MM.1S (cell line): ENCODE measurements around the gene PTPRF.

Experiments used
- DNase-seq: peaks from one replicate; pipeline ENCODE4 v3.0.0-alpha.2; 2015
- H2AFZ ChIP-seq: fragments of 300-600 bp; sonication (generic); 2 replicates; pipeline ENCODE4 v1.6.0; 2016; ENCODE audit warnings: antibody characterized with exemption, low read length
- H3F3A ChIP-seq: fragments of 300-600 bp; sonication (generic); 2 replicates; pipeline ENCODE4 v1.6.1; 2016; ENCODE audit warnings: mild to moderate bottlenecking, antibody characterized with exemption, low read length, moderate library complexity, mixed read lengths; ENCODE audit not compliant: insufficient read depth
- H3K27ac ChIP-seq: fragments of 300-600 bp; sonication (generic); 2 replicates; pipeline ENCODE4 v1.5.1; 2016; ENCODE audit warnings: mild to moderate bottlenecking, low read length
- H3K27me3 ChIP-seq: fragments of 300-600 bp; sonication (generic); replicated peaks from 2 replicates; pipeline ENCODE4 v1.6.0; 2016; ENCODE audit warnings: low read length; ENCODE audit not compliant: insufficient read depth
- H3K36me3 ChIP-seq: fragments of 300-600 bp; sonication (generic); replicated peaks from 2 replicates; pipeline ENCODE4 v1.6.1; 2016; ENCODE audit warnings: mild to moderate bottlenecking, low read length, mixed read lengths; ENCODE audit not compliant: insufficient read depth
- H3K4me1 ChIP-seq: fragments of 300-600 bp; sonication (generic); 2 replicates; pipeline ENCODE4 v1.6.1; 2016; ENCODE audit warnings: low read length, mixed read lengths
- H3K4me2 ChIP-seq: fragments of 300-600 bp; sonication (generic); 2 replicates; pipeline ENCODE4 v1.6.0; 2016; ENCODE audit warnings: low read depth, low read length
- H3K4me3 ChIP-seq: fragments of 300-600 bp; sonication (generic); 2 replicates; pipeline ENCODE4 v1.5.1; 2016; ENCODE audit warnings: low read length, mixed read lengths
- H3K79me2 ChIP-seq: fragments of 300-600 bp; sonication (generic); 2 replicates; pipeline ENCODE4 v1.6.1; 2016; ENCODE audit warnings: mixed run types, low read length, mixed read lengths
- H3K9ac ChIP-seq: fragments of 300-600 bp; sonication (generic); 2 replicates; pipeline ENCODE4 v1.6.1; 2016; ENCODE audit warnings: low read length, mixed read lengths
- H3K9me2 ChIP-seq: fragments of 300-600 bp; sonication (generic); replicated peaks from 2 replicates; pipeline ENCODE4 v1.6.1; 2016; ENCODE audit warnings: mild to moderate bottlenecking, low read length, mixed read lengths; ENCODE audit not compliant: insufficient read depth
- H3K9me3 ChIP-seq: fragments of 300-600 bp; sonication (generic); replicated peaks from 2 replicates; pipeline ENCODE4 v1.6.1; 2016; ENCODE audit warnings: mild to moderate bottlenecking, low read length, mixed read lengths; ENCODE audit not compliant: insufficient read depth
- H4K20me1 ChIP-seq: fragments of 300-600 bp; sonication (generic); 2 replicates; pipeline ENCODE4 v1.6.1; 2016; ENCODE audit warnings: mild to moderate bottlenecking, low read length, moderate library complexity, mixed read lengths; ENCODE audit not compliant: insufficient read depth
- CTCF ChIP-seq: fragments of 300-600 bp; sonication (generic); IDR thresholded peaks from 2 replicates; pipeline ENCODE4 v1.5.1; 2016; ENCODE audit warnings: antibody characterized with exemption, low read length, mixed read lengths
- EZH2 ChIP-seq: fragments of 300-600 bp; sonication (generic); optimal IDR thresholded peaks from 2 replicates; pipeline ENCODE3; 2017; ENCODE audit warnings: low read depth, mild to moderate bottlenecking, antibody characterized with exemption, low read length, mixed read lengths
- EZH2phosphoT487 ChIP-seq: fragments of 300-600 bp; sonication (generic); IDR thresholded peaks from 2 replicates; pipeline ENCODE4 v1.6.1; 2018; ENCODE audit warnings: antibody characterized with exemption, low read length

The PTPRF gene

GRCh38 chr1:43569175-43569574 is 38.5 kb downstream of the PTPRF start:
- H3K4me3 ChIP-seq: no peak overlapping the region
- H3K9ac ChIP-seq: no peak overlapping the region
- H3K79me2 ChIP-seq: no peaks in the 10 kb centered on the region
- TF ChIP-seq EZH2phosphoT487: no peak
- TF ChIP-seq CTCF: no peak
- no peaks in the 10 kb centered on the region for H3K9me2 ChIP-seq
- DNase-seq: peak; percentile 53
- no peak overlapping the region for H3K4me2 ChIP-seq
- H3F3A ChIP-seq: no peaks in the 10 kb centered on the region
- H3K27me3 ChIP-seq: no peaks in the 10 kb centered on the region
- H3K36me3 ChIP-seq: no peaks in the 10 kb centered on the region
- no peaks in the 10 kb centered on the region for H3K9me3 ChIP-seq
- H3K4me1 ChIP-seq: no peaks in the 10 kb centered on the region
- no peak overlapping the region for H2AFZ ChIP-seq
- H3K27ac ChIP-seq: no peak overlapping the region
- H4K20me1 ChIP-seq: no peaks in the 10 kb centered on the region

GRCh38 chr1:43570277-43570676 is 39.6 kb downstream of the PTPRF start:
- no peak for DNase-seq
- no peak overlapping the region for H3K9ac ChIP-seq
- H3K4me3 ChIP-seq: no peak overlapping the region
- H3K9me3 ChIP-seq: no peaks in the 10 kb centered on the region
- no peaks in the 10 kb centered on the region for H3K79me2 ChIP-seq
- no peaks in the 10 kb centered on the region for H3K27me3 ChIP-seq
- no peak overlapping the region for H2AFZ ChIP-seq
- H3K4me1 ChIP-seq: no peaks in the 10 kb centered on the region
- TF ChIP-seq EZH2: no peak
- no peak for TF ChIP-seq CTCF
- TF ChIP-seq EZH2phosphoT487: no peak
- no peak overlapping the region for H3K27ac ChIP-seq
- H3K36me3 ChIP-seq: no peaks in the 10 kb centered on the region
- H3F3A ChIP-seq: no peaks in the 10 kb centered on the region
- no peaks in the 10 kb centered on the region for H4K20me1 ChIP-seq
- no peaks in the 10 kb centered on the region for H3K9me2 ChIP-seq
- no peak overlapping the region for H3K4me2 ChIP-seq

GRCh38 chr1:43570715-43571114 is 40.0 kb downstream of the PTPRF start:
- H2AFZ ChIP-seq: no peak overlapping the region
- H3K4me1 ChIP-seq: no peaks in the 10 kb centered on the region
- no peak overlapping the region for H3K4me2 ChIP-seq
- no peaks in the 10 kb centered on the region for H3K9me2 ChIP-seq
- TF ChIP-seq EZH2phosphoT487 (no peak), EZH2 (no peak), CTCF (no peak)
- no peaks in the 10 kb centered on the region for H3K79me2 ChIP-seq
- no peak overlapping the region for H3K4me3 ChIP-seq
- H3F3A ChIP-seq: no peaks in the 10 kb centered on the region
- no peaks in the 10 kb centered on the region for H3K9me3 ChIP-seq
- H3K27me3 ChIP-seq: no peaks in the 10 kb centered on the region
- DNase-seq: no peak
- no peak overlapping the region for H3K9ac ChIP-seq
- no peaks in the 10 kb centered on the region for H3K36me3 ChIP-seq
- H4K20me1 ChIP-seq: no peaks in the 10 kb centered on the region
- H3K27ac ChIP-seq: no peak overlapping the region
